GM12878 (cell line): Measurements from ENCODE around the gene DSE. TPM values are rescaled to one million over a fixed set of nuclear protein-coding genes. Genes with fewer than 3 reads are reported as not detected.

ENCODE experiments used
- ATAC-seq: fragments of 200-7000 bp; cut with Tn5 transposase; 3 replicates; pipeline ENCODE4 v1.9.1; 2020; ENCODE audit warnings: mild to moderate bottlenecking, moderate library complexity
- BruUV-seq: library from RNA; stranded (reverse); fragments of 400-500 nt; replicated peaks from 2 replicates; lab custom pipeline; 2021; lab: Mats Ljungman, UMichigan
- CTCF ChIA-PET: fragments of 300-600 bp; sonication (Branson Sonifier 250); formaldehyde crosslinking; extraction: SDS; loops from one replicate; lab custom pipeline; 2021; ENCODE audit warnings: inconsistent platforms; lab: Yijun Ruan, JAX
- POLR2A ChIA-PET: fragments of 350-600 bp; formaldehyde crosslinking; extraction: SDS; loops from one replicate; lab custom pipeline; 2021; ENCODE audit warnings: inconsistent platforms; lab: Charles Lee
- RAD21 ChIA-PET: fragments of 300-600 bp; sonication (Branson Sonifier 250); formaldehyde crosslinking; loops from one replicate; lab custom pipeline; 2023; ENCODE audit warnings: antibody characterized with exemption; ENCODE audit not compliant: unreplicated experiment; lab: Charles Lee
- SMC1A ChIA-PET: fragments of 300-600 bp; sonication (Branson Sonifier 250); formaldehyde crosslinking; loops from one replicate; lab custom pipeline; 2023; ENCODE audit not compliant: unreplicated experiment, uncharacterized antibody; lab: Charles Lee
- DNase-seq: peaks from one replicate; pipeline ENCODE4 v3.0.0-alpha.2; 2011; ENCODE audit warnings: low read depth, low spot score
- FAIRE-seq: peaks from 3 replicates; lab custom pipeline; 2011; peaks lifted over from hg19 to GRCh38; lab: Jason Lieb, UNC
- H2AFZ ChIP-seq: 2 replicates; pipeline ENCODE4 v1.6.0; 2011; ENCODE audit warnings: low read depth, low read length, control low read depth; ENCODE audit not compliant: control insufficient read depth
- H3K27ac ChIP-seq: 2 replicates; pipeline ENCODE4 v1.5.1; 2011; ENCODE audit warnings: control low read depth; ENCODE audit not compliant: control insufficient read depth, insufficient read depth
- H3K27me3 ChIP-seq, 2 experiments: replicated peaks in 1 of 2; 2 replicates each; pipeline versions ENCODE4 v1.6.0 to v1.6.1; 2011; ENCODE audit warnings: low read length in 1 of 2; ENCODE audit not compliant: control insufficient read depth in 2 of 2, insufficient read depth in 2 of 2
- H3K36me3 ChIP-seq, 2 experiments: 2 replicates each; pipeline ENCODE4 v1.5.1; 2011; ENCODE audit warnings: low read length in 1 of 2; ENCODE audit not compliant: control insufficient read depth in 2 of 2, insufficient read depth in 2 of 2
- H3K4me1 ChIP-seq: 2 replicates; pipeline ENCODE4 v1.6.1; 2011; ENCODE audit warnings: mild to moderate bottlenecking, low read length, moderate library complexity, mixed read lengths; ENCODE audit not compliant: control insufficient read depth, insufficient read depth
- H3K4me2 ChIP-seq: 2 replicates; pipeline ENCODE4 v1.6.0; 2011; ENCODE audit warnings: control low read depth; ENCODE audit not compliant: control insufficient read depth, insufficient read depth
- H3K4me3 ChIP-seq: fragments of 200-600 bp; sonication (generic); 2 replicates; pipeline ENCODE4 v1.5.1; 2016
- H3K79me2 ChIP-seq: 2 replicates; pipeline ENCODE4 v1.6.0; 2011; ENCODE audit warnings: low read length; ENCODE audit not compliant: control insufficient read depth, insufficient read depth
- H3K9ac ChIP-seq: 2 replicates; pipeline ENCODE4 v1.8.0; 2011; ENCODE audit warnings: low read length, control low read depth, mixed read lengths; ENCODE audit not compliant: control insufficient read depth, insufficient read depth
- H3K9me3 ChIP-seq: replicated peaks from 3 replicates; pipeline ENCODE4 v1.5.1; 2011; ENCODE audit warnings: mild to moderate bottlenecking, low read length; ENCODE audit not compliant: control insufficient read depth, insufficient read depth
- H4K20me1 ChIP-seq: 2 replicates; pipeline ENCODE4 v1.6.0; 2011; ENCODE audit not compliant: control insufficient read depth, insufficient read depth
- CBX3 ChIP-seq: fragments of 200-600 bp; sonication (generic); IDR thresholded peaks from 2 replicates; pipeline ENCODE4 v1.6.1; 2016; ENCODE audit warnings: low read depth, borderline replicate concordance
- ELK1 ChIP-seq: IDR thresholded peaks from 2 replicates; pipeline ENCODE4 v1.6.1; 2012; ENCODE audit warnings: low read depth, low read length, improper control_type of control experiment
- EP300 ChIP-seq, 2 experiments: fragments of 150-350 bp in 1 of 2; IDR thresholded peaks; 2 replicates each; pipeline ENCODE4 v1.6.1; 2011 to 2012; ENCODE audit warnings: low read depth in 2 of 2, low read length in 2 of 2, borderline replicate concordance in 1 of 2, improper control_type of control experiment in 1 of 2, inconsistent platforms in 1 of 2; ENCODE audit not compliant: control insufficient read depth in 1 of 2
- MXI1 ChIP-seq: fragments of 150-350 bp; IDR thresholded peaks from 2 replicates; pipeline ENCODE4 v1.6.1; 2011; ENCODE audit warnings: low read depth, mild to moderate bottlenecking, inconsistent platforms, low read length, improper control_type of control experiment
- MYB ChIP-seq: fragments of 150-350 bp; IDR thresholded peaks from 2 replicates; pipeline ENCODE4 v1.6.1; 2014; ENCODE audit warnings: mild to moderate bottlenecking, low read depth, low read length, borderline replicate concordance
- PAX8 ChIP-seq: fragments of 450-650 bp; IDR thresholded peaks from 2 replicates; pipeline ENCODE4 v1.6.1; 2017; ENCODE audit warnings: mild to moderate bottlenecking, moderate library complexity
- RAD51 ChIP-seq: fragments of 450-650 bp; IDR thresholded peaks from 2 replicates; pipeline ENCODE4 v1.6.1; 2016; ENCODE audit warnings: moderate library complexity, mild to moderate bottlenecking, inconsistent platforms
- ZNF217 ChIP-seq: fragments of 450-650 bp; IDR thresholded peaks from 2 replicates; pipeline ENCODE4 v1.6.1; 2017; ENCODE audit warnings: antibody characterized with exemption, mild to moderate bottlenecking
- ZNF274 ChIP-seq: IDR thresholded peaks from one replicate; pipeline ENCODE4 v1.8.0; 2011; ENCODE audit not compliant: insufficient read length, insufficient read depth
- ZNF622 ChIP-seq: fragments of 450-650 bp; IDR thresholded peaks from 2 replicates; pipeline ENCODE4 v1.6.1; 2017; ENCODE audit warnings: mild to moderate bottlenecking, inconsistent platforms
- ZSCAN29 ChIP-seq: fragments of 450-650 bp; IDR thresholded peaks from 2 replicates; pipeline ENCODE4 v1.6.1; 2017; ENCODE audit warnings: mild to moderate bottlenecking, moderate library complexity
- ZZZ3 ChIP-seq: IDR thresholded peaks from 2 replicates; pipeline ENCODE4 v1.6.1; 2011; ENCODE audit warnings: low read depth; ENCODE audit not compliant: control insufficient read depth, insufficient read length
- WGBS: methylation state at CpG from one replicate; pipeline ENCODE4 v1.1.6; 2016; ENCODE audit warnings: low lambda C conversion rate; ENCODE audit not compliant: insufficient replicate concordance, insufficient coverage; ENCODE audit errors: missing lambda C conversion rate; 5-methylcytosine and 5-hydroxymethylcytosine counted together
- in situ Hi-C: fragments of 300-500 bp; cut with MboI; formaldehyde crosslinking; loops from 9 replicates; pipeline ENCODE4 v1.14.3; 2018; ENCODE audit warnings: mixed read lengths
- intact Hi-C: fragments of 100-400 bp; cut with micrococcal nuclease; formaldehyde crosslinking; loops from one replicate; pipeline ENCODE4 v1.14.2; 2022; ENCODE audit not compliant: unreplicated experiment
- polyA plus RNA-seq, 11 experiments: library from polyadenylated mRNA; depleted of rRNA in 4 of 11; unstranded in 6 of 11; stranded (reverse) in 5 of 11; fragments of >200 nt; fragmentation: Nextera tagmentation in 4 of 11; fragmentation: Illumina TruSeq in 1 of 11; extraction: Ambion mirVana in 4 of 11; extraction: Trizol in 1 of 11; gene quantifications; 1 replicate in 1 of 11; 2 replicates in 10 of 11; pipeline versions ENCODE4 v1.2.1 to v1.2.3, GENCODE V29; 2011 to 2016; ENCODE audit warnings: inconsistent platforms in 2 of 11, missing spikeins in 2 of 11, low read depth in 1 of 11
- total RNA-seq, 4 experiments: library from RNA; depleted of rRNA in 3 of 4; stranded (reverse); fragments of >200 nt in 3 of 4; fragmentation: Illumina TruSeq in 1 of 4; extraction: Trizol in 1 of 4; gene quantifications; 2 replicates each; pipeline versions ENCODE4 v1.2.1 to v1.2.3, GENCODE V29; 2013 to 2021
- TF ChIP-seq, protein P1 (sequence below): fragments of 150-350 bp; IDR thresholded peaks from 2 replicates; pipeline ENCODE4 v1.6.1; 2016; ENCODE audit warnings: low read depth, low read length
- TF ChIP-seq, protein P2 (sequence below): IDR thresholded peaks from 2 replicates; pipeline ENCODE4 v1.6.1; 2012; ENCODE audit warnings: low read length, inconsistent platforms

DSE gene
- total and polyA plus RNA-seq, 10 of the 15 experiments (the other 5 are each of a cell fraction or from before 2014, with no cell fraction given) = 12.6 to 76.4 (median 43.0) TPM

DNA sequence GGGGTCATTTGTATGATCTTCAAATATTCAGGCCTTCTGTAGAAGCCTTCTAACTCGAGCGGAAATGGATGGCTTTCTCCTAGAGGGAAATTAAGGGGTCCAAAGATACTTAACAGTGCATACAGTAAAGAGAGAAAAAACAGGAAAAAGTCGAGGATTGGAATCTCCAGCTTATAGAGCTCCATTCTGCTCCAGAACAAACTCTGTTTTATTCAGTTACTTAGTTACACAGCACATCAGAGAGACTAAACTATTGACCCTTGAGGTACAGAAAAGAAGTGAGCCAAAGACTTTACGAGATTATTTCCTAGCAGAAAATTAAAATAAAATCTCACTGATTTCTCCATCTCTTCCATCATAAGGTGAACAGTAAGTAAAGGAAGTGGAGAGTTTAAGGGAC lies 43.8 kb upstream of the DSE start (continued):
- TF ChIP-seq MYB (no peak), MXI1 (no peak)
- TF ChIP-seq, protein P1, sequence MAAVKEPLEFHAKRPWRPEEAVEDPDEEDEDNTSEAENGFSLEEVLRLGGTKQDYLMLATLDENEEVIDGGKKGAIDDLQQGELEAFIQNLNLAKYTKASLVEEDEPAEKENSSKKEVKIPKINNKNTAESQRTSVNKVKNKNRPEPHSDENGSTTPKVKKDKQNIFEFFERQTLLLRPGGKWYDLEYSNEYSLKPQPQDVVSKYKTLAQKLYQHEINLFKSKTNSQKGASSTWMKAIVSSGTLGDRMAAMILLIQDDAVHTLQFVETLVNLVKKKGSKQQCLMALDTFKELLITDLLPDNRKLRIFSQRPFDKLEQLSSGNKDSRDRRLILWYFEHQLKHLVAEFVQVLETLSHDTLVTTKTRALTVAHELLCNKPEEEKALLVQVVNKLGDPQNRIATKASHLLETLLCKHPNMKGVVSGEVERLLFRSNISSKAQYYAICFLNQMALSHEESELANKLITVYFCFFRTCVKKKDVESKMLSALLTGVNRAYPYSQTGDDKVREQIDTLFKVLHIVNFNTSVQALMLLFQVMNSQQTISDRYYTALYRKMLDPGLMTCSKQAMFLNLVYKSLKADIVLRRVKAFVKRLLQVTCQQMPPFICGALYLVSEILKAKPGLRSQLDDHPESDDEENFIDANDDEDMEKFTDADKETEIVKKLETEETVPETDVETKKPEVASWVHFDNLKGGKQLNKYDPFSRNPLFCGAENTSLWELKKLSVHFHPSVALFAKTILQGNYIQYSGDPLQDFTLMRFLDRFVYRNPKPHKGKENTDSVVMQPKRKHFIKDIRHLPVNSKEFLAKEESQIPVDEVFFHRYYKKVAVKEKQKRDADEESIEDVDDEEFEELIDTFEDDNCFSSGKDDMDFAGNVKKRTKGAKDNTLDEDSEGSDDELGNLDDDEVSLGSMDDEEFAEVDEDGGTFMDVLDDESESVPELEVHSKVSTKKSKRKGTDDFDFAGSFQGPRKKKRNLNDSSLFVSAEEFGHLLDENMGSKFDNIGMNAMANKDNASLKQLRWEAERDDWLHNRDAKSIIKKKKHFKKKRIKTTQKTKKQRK = no peak

DNA sequence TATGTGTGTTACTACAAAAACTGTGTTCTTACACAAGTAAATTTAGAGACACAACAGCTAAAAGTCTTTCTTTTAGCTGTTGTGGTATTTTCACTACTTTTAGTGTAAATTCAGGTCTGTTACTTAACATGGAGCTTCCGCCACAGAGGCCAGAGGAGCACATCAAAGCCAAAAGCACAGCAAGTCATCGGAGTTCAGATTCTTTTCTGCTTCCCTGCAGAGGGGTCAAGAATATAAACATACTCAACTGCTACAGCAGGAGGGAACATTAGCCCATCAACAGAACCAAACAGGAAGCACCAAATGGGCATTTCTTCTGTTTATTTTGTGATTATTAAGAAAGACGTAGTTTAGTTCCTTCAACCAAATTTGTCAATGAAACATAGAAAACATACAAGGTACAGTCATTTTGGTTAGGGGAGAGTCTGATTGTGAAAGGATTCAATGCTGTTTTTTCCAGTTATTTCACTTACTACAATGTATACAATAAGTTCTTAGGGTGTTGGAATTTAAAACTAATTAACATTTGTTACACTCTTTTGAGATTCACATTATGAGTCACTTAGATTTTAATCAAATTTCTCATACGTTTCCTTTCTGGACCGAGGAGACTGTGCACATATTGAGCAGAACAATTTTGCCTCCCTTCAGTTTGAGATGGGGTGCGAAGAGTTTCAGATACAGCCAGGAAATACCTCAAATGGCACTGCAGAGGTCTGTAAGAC lies 42.8 kb upstream of the DSE start:
- Histone ChIP-seq H2AFZ (no peak overlapping the region), H3K36me3 (no peaks in the 10 kb centered on the region), H3K4me2 (no peak overlapping the region), H3K4me1 (no peaks in the 10 kb centered on the region), H3K9me3 (no peaks in the 10 kb centered on the region), H3K27ac (no peak overlapping the region), H3K4me3 (no peak overlapping the region), H3K27me3 (no peaks in the 10 kb centered on the region), H4K20me1 (no peaks in the 10 kb centered on the region), H3K9ac (no peak overlapping the region), H3K79me2 (no peaks in the 10 kb centered on the region)
- intact Hi-C loops (no loop called here), in situ Hi-C loops (no loop called here)
- FAIRE-seq (no peak), ATAC-seq (no peak), DNase-seq (no peak)
- ChIA-PET SMC1A (no interaction called here), CTCF (interaction anchor here (1.1 kb wide), 1 partner anchor 59 kb away, joined by 3 read pairs; no protein-coding TSS in a partner anchor), POLR2A (no interaction called here), RAD21 (no interaction called here)
- 79% methylated on average over 6 of the region's 6 CpGs for WGBS
- BruUV-seq = no TSS peak
- no peak for TF ChIP-seq ZNF622
- no peak for TF ChIP-seq EP300 (IDR thresholded peaks at IDR 0.05; ENCODE audit: borderline replicate concordance in 1 of 2, control insufficient read depth in 1 of 2, low read depth in 2 of 2, low read length in 2 of 2)
- TF ChIP-seq PAX8 = no peak
- no peak for TF ChIP-seq ZNF217
- no peak for TF ChIP-seq ELK1
- TF ChIP-seq ZSCAN29 = no peak
- TF ChIP-seq ZZZ3 = no peak
- TF ChIP-seq, protein P2, sequence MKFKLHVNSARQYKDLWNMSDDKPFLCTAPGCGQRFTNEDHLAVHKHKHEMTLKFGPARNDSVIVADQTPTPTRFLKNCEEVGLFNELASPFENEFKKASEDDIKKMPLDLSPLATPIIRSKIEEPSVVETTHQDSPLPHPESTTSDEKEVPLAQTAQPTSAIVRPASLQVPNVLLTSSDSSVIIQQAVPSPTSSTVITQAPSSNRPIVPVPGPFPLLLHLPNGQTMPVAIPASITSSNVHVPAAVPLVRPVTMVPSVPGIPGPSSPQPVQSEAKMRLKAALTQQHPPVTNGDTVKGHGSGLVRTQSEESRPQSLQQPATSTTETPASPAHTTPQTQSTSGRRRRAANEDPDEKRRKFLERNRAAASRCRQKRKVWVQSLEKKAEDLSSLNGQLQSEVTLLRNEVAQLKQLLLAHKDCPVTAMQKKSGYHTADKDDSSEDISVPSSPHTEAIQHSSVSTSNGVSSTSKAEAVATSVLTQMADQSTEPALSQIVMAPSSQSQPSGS = no peak
- TF ChIP-seq ZNF274 = no peak
- no peak for TF ChIP-seq RAD51
- no peak for TF ChIP-seq CBX3
